Panc1 (cell line): ENCODE data around the gene MEGF6. TPM values are rescaled to one million over a fixed set of nuclear protein-coding genes. Genes with fewer than 3 reads are reported as not detected.

Experiments used
- ATAC-seq: fragments of 200-7000 bp; cut with Tn5 transposase; 2 replicates; pipeline ENCODE4 v1.9.1; 2020; ENCODE audit warnings: mild to moderate bottlenecking, moderate library complexity
- BruUV-seq: library from RNA; stranded (reverse); fragments of 400-500 nt; replicated peaks from 2 replicates; lab custom pipeline; 2021; lab: Mats Ljungman, UMichigan
- CTCF ChIA-PET: fragments of 300-600 bp; sonication (Branson Sonifier 250); formaldehyde crosslinking; loops from one replicate; lab custom pipeline; 2022; ENCODE audit warnings: antibody characterized with exemption; lab: Charles Lee
- POLR2A ChIA-PET: fragments of 300-600 bp; sonication (Branson Sonifier 250); formaldehyde crosslinking; loops from one replicate; lab custom pipeline; 2022; ENCODE audit warnings: antibody characterized with exemption; lab: Charles Lee
- DNase-seq: peaks from one replicate; pipeline ENCODE4 v3.0.0-alpha.2; 2010; ENCODE audit warnings: low read depth, low spot score
- H3K27ac ChIP-seq: 2 replicates; pipeline ENCODE4 v1.5.1; 2011; ENCODE audit warnings: mild to moderate bottlenecking, low read length, inconsistent platforms
- H3K27me3 ChIP-seq: fragments of 200-500 bp; sonication (Bioruptor generic); 2 replicates; pipeline ENCODE4 v1.6.0; 2014; ENCODE audit warnings: low read length, inconsistent platforms; ENCODE audit not compliant: control insufficient read depth, insufficient read depth
- H3K36me3 ChIP-seq: fragments of 200-500 bp; sonication (Bioruptor generic); 2 replicates; pipeline ENCODE4 v1.5.1; 2014; ENCODE audit warnings: inconsistent platforms, mild to moderate bottlenecking, low read length, moderate library complexity; ENCODE audit not compliant: control insufficient read depth, insufficient read depth
- H3K4me1 ChIP-seq: 2 replicates; pipeline ENCODE4 v1.5.1; 2011; ENCODE audit warnings: inconsistent platforms, mild to moderate bottlenecking, low read length, moderate library complexity; ENCODE audit not compliant: control insufficient read depth, insufficient read depth
- H3K4me3 ChIP-seq, 2 experiments: 2 replicates each; pipeline ENCODE4 v1.5.1; 2011 to 2012; ENCODE audit warnings: low read depth in 2 of 2, low read length in 2 of 2, mild to moderate bottlenecking in 2 of 2, inconsistent platforms in 1 of 2, moderate library complexity in 1 of 2
- H3K9me3 ChIP-seq: fragments of 200-500 bp; sonication (Bioruptor generic); 2 replicates; pipeline ENCODE4 v1.5.1; 2014; ENCODE audit warnings: low read depth, mild to moderate bottlenecking, inconsistent platforms, low read length, moderate library complexity; ENCODE audit not compliant: control insufficient read depth, insufficient read depth
- POLR2AphosphoS5 ChIP-seq: IDR thresholded peaks from 2 replicates; pipeline ENCODE4 v1.6.1; 2012; ENCODE audit warnings: mild to moderate bottlenecking, low read depth, low read length, moderate library complexity
- SIN3A ChIP-seq: IDR thresholded peaks from 2 replicates; pipeline ENCODE4 v1.6.1; 2012; ENCODE audit warnings: low read depth, mild to moderate bottlenecking, low read length, moderate library complexity, borderline replicate concordance; ENCODE audit not compliant: insufficient read depth
- TCF7L2 ChIP-seq: IDR thresholded peaks from 2 replicates; pipeline ENCODE4 v1.6.1; 2011; ENCODE audit warnings: mild to moderate bottlenecking, low read depth, low read length, inconsistent platforms
- in situ Hi-C: cut with HindIII; loops from 2 replicates; pipeline ENCODE4 v1.10.0; 2016; ENCODE audit warnings: low sequenced_read_pairs, low pct_unique_long_range_greater_than_20kb
- intact Hi-C: fragments of 100-400 bp; cut with micrococcal nuclease; formaldehyde crosslinking; loops from one replicate; pipeline ENCODE4 v1.10.0; 2022; ENCODE audit not compliant: unreplicated experiment
- total RNA-seq: library from RNA; stranded (reverse); gene quantifications from one replicate; pipeline ENCODE4 v1.2.1, GENCODE V29; 2021; ENCODE audit not compliant: unreplicated experiment
- TF ChIP-seq, protein P1 (sequence below): fragments of 450-650 bp; IDR thresholded peaks from 2 replicates; pipeline ENCODE4 v1.5.1; 2017; ENCODE audit warnings: mild to moderate bottlenecking
- TF ChIP-seq, protein P2 (sequence below), 2 experiments: IDR thresholded peaks; 2 replicates each; pipeline ENCODE4 v1.6.1; 2011 to 2012; ENCODE audit warnings: low read depth in 2 of 2, control low read depth in 1 of 2, low read length in 1 of 2, mild to moderate bottlenecking in 1 of 2, moderate library complexity in 1 of 2; ENCODE audit not compliant: insufficient read depth in 1 of 2

MEGF6 gene
- total RNA-seq, 1 experiment from 2014 or later, result 32.6 TPM

DNA sequence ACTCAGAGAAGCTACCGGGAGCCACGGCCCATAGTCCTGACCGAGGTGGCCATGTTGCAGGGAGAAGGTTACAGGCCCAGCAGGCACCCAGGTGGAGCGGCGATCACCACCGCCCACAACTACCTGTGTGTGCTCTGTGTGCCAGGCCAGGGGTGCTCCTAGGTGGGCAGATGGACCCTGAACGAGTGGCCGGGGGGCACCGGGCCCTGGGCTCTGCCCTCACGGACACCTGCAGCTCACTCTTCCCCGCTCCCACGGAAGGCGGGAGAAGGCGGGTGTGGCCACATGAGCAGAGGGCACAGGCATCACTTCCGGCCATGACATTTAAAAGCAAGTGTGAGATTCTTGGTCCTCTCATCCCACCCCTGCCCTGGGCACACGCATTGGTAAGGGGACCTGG is 73.9 kb downstream of the MEGF6 start:
- DNase-seq (no peak), ATAC-seq (no peak)
- Histone ChIP-seq H3K4me3 (no peak overlapping the region), H3K9me3 (no peaks in the 10 kb centered on the region), H3K27ac (no peak overlapping the region), H3K27me3 (no peaks in the 10 kb centered on the region), H3K36me3 (no peaks in the 10 kb centered on the region), H3K4me1 (peaks cover 15% of the 10 kb centered on the region)
- in situ Hi-C loops, result no loop called here
- no TSS peak for BruUV-seq
- CTCF ChIA-PET, result no interaction called here
- POLR2A ChIA-PET, result no interaction called here
- TF ChIP-seq, protein P1, sequence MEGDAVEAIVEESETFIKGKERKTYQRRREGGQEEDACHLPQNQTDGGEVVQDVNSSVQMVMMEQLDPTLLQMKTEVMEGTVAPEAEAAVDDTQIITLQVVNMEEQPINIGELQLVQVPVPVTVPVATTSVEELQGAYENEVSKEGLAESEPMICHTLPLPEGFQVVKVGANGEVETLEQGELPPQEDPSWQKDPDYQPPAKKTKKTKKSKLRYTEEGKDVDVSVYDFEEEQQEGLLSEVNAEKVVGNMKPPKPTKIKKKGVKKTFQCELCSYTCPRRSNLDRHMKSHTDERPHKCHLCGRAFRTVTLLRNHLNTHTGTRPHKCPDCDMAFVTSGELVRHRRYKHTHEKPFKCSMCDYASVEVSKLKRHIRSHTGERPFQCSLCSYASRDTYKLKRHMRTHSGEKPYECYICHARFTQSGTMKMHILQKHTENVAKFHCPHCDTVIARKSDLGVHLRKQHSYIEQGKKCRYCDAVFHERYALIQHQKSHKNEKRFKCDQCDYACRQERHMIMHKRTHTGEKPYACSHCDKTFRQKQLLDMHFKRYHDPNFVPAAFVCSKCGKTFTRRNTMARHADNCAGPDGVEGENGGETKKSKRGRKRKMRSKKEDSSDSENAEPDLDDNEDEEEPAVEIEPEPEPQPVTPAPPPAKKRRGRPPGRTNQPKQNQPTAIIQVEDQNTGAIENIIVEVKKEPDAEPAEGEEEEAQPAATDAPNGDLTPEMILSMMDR, result no peak
- no peak for TF ChIP-seq TCF7L2
- TF ChIP-seq SIN3A, result no peak
- TF ChIP-seq POLR2AphosphoS5, result no peak
- TF ChIP-seq, protein P2, sequence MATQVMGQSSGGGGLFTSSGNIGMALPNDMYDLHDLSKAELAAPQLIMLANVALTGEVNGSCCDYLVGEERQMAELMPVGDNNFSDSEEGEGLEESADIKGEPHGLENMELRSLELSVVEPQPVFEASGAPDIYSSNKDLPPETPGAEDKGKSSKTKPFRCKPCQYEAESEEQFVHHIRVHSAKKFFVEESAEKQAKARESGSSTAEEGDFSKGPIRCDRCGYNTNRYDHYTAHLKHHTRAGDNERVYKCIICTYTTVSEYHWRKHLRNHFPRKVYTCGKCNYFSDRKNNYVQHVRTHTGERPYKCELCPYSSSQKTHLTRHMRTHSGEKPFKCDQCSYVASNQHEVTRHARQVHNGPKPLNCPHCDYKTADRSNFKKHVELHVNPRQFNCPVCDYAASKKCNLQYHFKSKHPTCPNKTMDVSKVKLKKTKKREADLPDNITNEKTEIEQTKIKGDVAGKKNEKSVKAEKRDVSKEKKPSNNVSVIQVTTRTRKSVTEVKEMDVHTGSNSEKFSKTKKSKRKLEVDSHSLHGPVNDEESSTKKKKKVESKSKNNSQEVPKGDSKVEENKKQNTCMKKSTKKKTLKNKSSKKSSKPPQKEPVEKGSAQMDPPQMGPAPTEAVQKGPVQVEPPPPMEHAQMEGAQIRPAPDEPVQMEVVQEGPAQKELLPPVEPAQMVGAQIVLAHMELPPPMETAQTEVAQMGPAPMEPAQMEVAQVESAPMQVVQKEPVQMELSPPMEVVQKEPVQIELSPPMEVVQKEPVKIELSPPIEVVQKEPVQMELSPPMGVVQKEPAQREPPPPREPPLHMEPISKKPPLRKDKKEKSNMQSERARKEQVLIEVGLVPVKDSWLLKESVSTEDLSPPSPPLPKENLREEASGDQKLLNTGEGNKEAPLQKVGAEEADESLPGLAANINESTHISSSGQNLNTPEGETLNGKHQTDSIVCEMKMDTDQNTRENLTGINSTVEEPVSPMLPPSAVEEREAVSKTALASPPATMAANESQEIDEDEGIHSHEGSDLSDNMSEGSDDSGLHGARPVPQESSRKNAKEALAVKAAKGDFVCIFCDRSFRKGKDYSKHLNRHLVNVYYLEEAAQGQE (IDR thresholded peaks at IDR 0.05; ENCODE audit: insufficient read depth in 1 of 2, low read depth in 2 of 2, low read length in 1 of 2), result no peak
- intact Hi-C loops, result no loop called here

DNA sequence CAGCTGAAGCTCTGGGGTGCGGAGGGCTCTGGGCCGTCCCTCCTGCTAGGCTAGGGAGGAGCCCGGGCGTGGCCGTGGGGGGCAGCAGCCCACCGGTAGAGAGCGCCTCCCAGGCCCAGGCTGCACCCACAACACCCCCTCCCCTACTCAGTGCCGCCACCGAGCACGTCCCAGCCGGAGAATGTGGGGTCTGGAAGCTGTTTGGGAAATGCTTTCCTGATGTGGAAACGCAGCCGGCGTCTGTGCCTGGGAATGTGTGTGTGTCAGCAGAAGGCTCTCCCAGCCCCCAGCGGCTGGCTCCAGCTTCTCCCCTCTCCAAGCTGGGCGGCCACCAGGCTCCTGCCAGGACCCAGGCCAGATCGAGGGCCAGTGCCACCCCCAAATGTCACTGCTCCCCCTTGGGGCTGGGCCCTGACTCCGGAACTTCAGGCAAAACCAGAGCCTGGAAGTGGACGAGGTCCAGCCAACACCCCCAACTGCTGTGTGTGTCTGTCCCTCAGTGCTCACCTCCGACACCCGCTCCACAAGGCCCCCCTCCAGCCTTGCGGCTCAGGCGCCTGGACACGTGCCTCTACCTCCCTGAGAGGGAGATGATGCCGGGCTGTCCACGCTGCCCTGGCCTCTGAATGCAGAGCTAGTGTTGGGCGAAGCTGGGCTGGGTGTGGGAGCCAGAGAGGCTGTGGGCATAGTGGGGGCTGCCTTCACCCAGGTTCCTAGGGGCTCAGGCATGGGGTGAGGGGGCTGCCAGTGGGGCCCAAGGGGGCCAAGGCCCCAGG is 74.7 kb downstream of the MEGF6 start:
- Histone ChIP-seq H3K9me3 (no peaks in the 10 kb centered on the region), H3K36me3 (no peaks in the 10 kb centered on the region), H3K4me3 (no peak overlapping the region), H3K27ac (no peak overlapping the region), H3K4me1 (peaks cover 10% of the 10 kb centered on the region), H3K27me3 (no peaks in the 10 kb centered on the region)
- intact Hi-C loops (no loop called here), in situ Hi-C loops (no loop called here)
- TF ChIP-seq POLR2AphosphoS5 (no peak), TCF7L2 (no peak), SIN3A (no peak)
- TF ChIP-seq, protein P1, result no peak
- TF ChIP-seq, protein P2 (IDR thresholded peaks at IDR 0.05; ENCODE audit: insufficient read depth in 1 of 2, low read depth in 2 of 2, low read length in 1 of 2), result no peak
- ChIA-PET CTCF (no interaction called here), POLR2A (no interaction called here)
- BruUV-seq, result no TSS peak
- no peak for ATAC-seq
- no peak for DNase-seq
